Measurements from ENCODE around the gene CHMP4A. TPM values are rescaled to one million over a fixed set of nuclear protein-coding genes. Genes with fewer than 3 reads are reported as not detected.

Gene CHMP4A
- total RNA-seq, 1 donor from 2014 or later = 33.1 TPM

DNA sequence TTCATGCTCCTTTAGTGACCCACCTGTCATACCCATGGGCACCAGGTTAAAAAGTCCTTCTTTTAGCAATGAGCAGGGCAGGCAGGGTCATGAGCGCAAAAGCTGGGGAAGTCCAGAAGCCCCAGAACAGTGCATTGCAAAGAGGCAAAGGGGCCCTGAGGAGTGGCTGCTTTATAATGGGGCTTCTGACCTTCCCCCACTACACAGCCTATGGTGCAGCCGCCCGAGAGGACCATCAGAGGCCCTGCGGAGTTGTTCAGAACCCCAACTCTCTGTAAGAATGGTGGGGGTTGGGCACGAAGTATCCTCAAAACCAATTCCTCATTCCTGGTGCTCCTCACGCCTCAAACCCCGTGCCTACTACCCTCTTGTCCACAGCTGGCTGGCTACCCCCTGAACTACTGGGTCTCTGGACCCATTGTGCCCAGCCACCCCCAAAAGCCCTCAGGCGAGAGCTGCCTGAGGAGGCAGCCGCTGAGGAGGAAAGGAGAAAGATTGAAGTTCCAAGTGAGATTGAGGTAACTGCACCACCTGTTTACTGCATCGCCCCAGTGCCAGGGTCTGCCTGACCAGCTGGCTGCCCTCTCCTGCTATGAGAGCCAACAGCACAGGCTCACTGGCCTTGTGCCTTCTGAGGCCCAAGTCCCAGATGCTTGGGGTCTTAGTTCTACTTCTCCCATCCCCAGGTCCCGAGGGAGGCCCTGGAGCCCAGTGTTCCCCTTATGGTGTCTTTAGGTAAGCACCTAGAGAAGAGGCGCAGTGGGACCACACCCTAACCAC lies 34.7 kb downstream of the CHMP4A start:
- intact Hi-C loops (cut with micrococcal nuclease) = no loop called here
- TF ChIP-seq, protein P1, sequence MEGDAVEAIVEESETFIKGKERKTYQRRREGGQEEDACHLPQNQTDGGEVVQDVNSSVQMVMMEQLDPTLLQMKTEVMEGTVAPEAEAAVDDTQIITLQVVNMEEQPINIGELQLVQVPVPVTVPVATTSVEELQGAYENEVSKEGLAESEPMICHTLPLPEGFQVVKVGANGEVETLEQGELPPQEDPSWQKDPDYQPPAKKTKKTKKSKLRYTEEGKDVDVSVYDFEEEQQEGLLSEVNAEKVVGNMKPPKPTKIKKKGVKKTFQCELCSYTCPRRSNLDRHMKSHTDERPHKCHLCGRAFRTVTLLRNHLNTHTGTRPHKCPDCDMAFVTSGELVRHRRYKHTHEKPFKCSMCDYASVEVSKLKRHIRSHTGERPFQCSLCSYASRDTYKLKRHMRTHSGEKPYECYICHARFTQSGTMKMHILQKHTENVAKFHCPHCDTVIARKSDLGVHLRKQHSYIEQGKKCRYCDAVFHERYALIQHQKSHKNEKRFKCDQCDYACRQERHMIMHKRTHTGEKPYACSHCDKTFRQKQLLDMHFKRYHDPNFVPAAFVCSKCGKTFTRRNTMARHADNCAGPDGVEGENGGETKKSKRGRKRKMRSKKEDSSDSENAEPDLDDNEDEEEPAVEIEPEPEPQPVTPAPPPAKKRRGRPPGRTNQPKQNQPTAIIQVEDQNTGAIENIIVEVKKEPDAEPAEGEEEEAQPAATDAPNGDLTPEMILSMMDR (IDR thresholded peaks at IDR 0.05; ENCODE audit: borderline replicate concordance) = no peak
- Histone ChIP-seq H3K4me3 (no peak overlapping the region), H3K27ac (replicated peaks) (no peak overlapping the region), H3K27me3 (ENCODE audit: low read depth) (no peaks in the 10 kb centered on the region), H3K9me3 (replicated peaks) (no peaks in the 10 kb centered on the region), H3K36me3 (peaks cover 61% of the 10 kb centered on the region), H3K4me1 (peaks cover 17% of the 10 kb centered on the region)
- DNase-seq = no peak

DNA sequence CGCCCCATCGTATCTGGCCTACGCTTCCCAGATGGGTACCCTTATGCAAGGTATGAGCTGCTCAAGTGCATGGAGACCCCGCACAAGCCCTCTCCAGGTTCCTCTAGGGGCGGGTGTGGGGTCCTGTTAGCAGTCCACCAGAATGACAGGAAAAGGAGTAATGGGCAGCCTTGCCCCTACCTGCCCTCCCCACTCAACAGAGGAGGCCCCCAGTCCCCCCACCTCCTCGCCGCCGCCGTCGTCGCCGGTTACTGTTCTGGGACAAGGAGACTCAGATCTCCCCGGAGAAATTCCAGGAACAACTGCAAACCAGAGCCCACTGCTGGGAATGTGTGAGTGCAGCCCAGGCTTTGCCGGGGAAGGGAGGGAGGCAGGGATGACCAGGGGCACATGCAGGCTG lies 35.4 kb downstream of the CHMP4A start:
- H3K36me3 ChIP-seq = peaks cover 57% of the 10 kb centered on the region
- DNase-seq = no peak

DNA sequence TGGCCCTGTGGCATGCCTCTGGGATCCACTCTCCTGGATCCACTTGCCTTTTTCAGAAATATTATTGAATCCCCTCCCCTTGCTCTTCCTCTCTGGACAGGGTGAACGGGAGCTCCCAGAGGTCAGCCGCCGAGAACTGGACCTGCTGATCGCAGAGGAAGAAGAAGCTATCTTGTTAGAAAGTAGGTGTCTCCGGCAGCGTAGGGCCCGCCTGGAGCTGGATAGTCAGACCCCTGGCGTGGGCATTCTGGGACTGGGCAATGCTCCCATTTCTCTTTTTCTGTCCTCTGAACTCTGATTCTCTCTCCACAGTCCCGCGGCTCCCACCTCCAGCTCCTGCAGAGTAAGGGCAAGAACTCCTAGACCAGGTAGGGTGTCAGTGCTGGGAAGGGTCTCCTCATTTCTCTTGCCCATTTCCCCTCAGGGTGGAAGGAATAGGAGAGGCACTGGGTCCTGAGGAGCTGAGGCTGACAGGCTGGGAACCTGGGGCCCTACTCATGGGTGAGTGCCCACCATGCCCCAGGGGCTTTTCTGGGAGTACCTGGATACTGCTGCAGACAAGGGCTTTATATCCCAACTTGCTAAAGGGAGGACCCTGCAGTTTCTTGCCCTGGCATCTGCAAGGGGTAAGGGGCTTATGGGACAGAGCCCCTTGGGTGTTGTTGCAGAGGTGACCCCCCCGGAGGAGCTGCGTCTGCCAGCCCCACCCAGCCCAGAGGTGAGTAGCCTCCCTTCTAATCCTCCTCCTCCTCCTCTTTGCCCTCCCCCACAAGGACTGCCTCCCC lies 36.1 kb downstream of the CHMP4A start:
- no peaks in the 10 kb centered on the region for H3K9me3 ChIP-seq (replicated peaks)
- TF ChIP-seq, protein P1 (IDR thresholded peaks at IDR 0.05; ENCODE audit: borderline replicate concordance) = no peak
- peaks cover 19% of the 10 kb centered on the region for H3K4me1 ChIP-seq
- no peak overlapping the region for H3K4me3 ChIP-seq
- no peak for DNase-seq
- H3K27me3 ChIP-seq (ENCODE audit: low read depth) = no peaks in the 10 kb centered on the region
- intact Hi-C loops (cut with micrococcal nuclease) = no loop called here
- no peak overlapping the region for H3K27ac ChIP-seq (replicated peaks)
- H3K36me3 ChIP-seq = peaks cover 51% of the 10 kb centered on the region

More for the DNA sequence above, 35.4 kb downstream of the CHMP4A start:
- Histone ChIP-seq H3K4me3 (no peak overlapping the region), H3K27me3 (ENCODE audit: low read depth) (no peaks in the 10 kb centered on the region), H3K27ac (replicated peaks) (no peak overlapping the region), H3K9me3 (replicated peaks) (no peaks in the 10 kb centered on the region), H3K4me1 (peaks cover 17% of the 10 kb centered on the region)
- TF ChIP-seq, protein P1 (IDR thresholded peaks at IDR 0.05; ENCODE audit: borderline replicate concordance) = no peak
- intact Hi-C loops (cut with micrococcal nuclease) = no loop called here

DNA sequence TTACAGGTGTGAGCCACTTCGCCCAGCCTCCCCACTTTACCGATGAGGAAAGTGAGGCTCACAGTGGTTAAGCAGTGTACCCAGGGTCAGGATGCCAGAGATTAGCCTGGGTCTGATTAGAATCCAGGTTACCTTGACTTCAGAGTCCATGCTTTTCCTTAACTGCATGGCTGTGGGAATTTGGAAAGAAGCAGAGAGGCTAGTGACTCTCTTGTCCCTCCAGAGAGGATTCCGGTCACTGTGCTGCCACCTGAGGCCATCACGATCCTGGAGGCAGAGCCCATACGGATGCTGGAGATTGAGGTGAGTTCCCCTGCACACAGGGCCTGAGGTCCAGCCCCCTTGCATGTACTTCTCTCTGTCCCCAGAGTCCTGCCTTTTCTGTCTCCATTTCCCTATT lies 36.7 kb downstream of the CHMP4A start:
- DNase-seq = no peak
- no peak overlapping the region for H3K27ac ChIP-seq (replicated peaks)
- no peaks in the 10 kb centered on the region for H3K9me3 ChIP-seq (replicated peaks)
- H3K4me3 ChIP-seq = no peak overlapping the region
- TF ChIP-seq, protein P1 (IDR thresholded peaks at IDR 0.05; ENCODE audit: borderline replicate concordance) = no peak
- peaks cover 44% of the 10 kb centered on the region for H3K36me3 ChIP-seq
- intact Hi-C loops (cut with micrococcal nuclease) = no loop called here
- no peaks in the 10 kb centered on the region for H3K27me3 ChIP-seq (ENCODE audit: low read depth)
- peaks cover 25% of the 10 kb centered on the region for H3K4me1 ChIP-seq

DNA sequence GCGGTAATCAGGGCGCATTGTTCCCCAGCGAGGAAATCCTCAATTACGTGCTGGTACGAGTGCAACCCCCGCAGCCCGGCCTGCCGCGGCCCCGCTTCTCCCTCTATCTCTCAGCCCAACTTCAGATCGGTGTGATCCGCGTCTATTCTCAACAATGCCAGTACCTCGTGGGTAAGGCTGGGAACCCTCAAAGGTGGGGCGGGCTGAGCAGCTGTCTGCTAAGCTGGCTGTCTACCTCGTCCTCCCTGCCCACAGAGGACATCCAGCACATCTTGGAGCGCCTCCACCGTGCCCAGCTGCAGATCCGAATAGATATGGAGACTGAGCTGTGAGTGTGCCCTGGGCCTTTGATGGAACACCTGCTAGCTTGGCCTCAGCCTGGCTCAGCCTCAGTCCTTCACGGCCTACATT lies 40.4 kb downstream of the CHMP4A start:
- Histone ChIP-seq H3K9me3 (replicated peaks) (no peaks in the 10 kb centered on the region), H3K36me3 (peaks cover 34% of the 10 kb centered on the region), H3K4me1 (peaks cover 13% of the 10 kb centered on the region), H3K4me3 (no peak overlapping the region), H3K27me3 (ENCODE audit: low read depth) (no peaks in the 10 kb centered on the region), H3K27ac (replicated peaks) (no peak overlapping the region)
- intact Hi-C loops (cut with micrococcal nuclease) = no loop called here
- DNase-seq = no peak
- TF ChIP-seq, protein P1 (IDR thresholded peaks at IDR 0.05; ENCODE audit: borderline replicate concordance) = no peak

Measured in left ventricle myocardium inferior (tissue), 1 donor.